IPS-11a (cell line): ENCODE results near the gene AXDND1.
"Not testable (repeated sequence)": the region's sequence is repeated elsewhere in the genome, so short reads cannot be mapped to it uniquely, and the experiment has no call there.

Experiments used
- H3K4me3 ChIP-seq: one replicate; pipeline ENCODE4 v1.5.1; 2013; ENCODE audit warnings: low read depth, low read length, control low read depth

The AXDND1 gene

DNA sequence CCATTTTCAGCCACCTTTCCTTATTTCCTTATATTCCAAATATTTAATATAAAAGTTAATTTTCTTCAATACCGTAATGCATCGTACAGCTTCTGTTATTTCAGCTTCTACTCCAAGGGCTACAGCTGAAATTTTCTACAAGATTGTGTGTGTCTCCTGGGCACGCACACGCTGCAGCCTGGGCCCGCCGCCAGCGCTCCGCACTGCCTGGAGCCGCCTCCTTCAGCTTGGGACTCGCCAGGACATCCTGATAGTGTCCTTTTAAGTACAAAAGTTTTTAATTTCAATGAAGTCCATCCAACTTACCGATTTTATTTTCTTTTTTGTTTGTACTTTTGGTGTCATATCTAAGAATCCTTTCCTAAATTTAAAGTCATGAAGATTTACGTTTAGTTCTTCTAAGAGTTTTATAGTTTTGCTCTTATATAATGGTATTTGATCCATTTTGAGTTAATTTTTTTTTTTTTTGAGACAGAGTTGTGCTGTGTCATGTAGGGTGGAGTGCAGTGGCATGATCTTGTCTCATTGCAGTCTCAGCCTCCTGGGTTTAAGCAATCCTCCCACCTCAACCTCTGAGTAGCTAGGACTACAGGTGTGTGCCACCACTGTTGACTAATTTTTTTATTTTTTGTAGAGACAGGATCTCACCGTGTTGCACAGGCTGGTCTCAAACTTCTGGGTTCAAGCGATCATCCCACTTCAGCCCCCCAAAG is 82.8 kb downstream of the AXDND1 start:
- H3K4me3 ChIP-seq: no peak overlapping the region

GRCh38 chr1:179459606-179460206 is 93.9 kb downstream of the AXDND1 start:
- not testable (repeated sequence) for H3K4me3 ChIP-seq

GRCh38 chr1:179465661-179466060 is 99.9 kb downstream of the AXDND1 start:
- H3K4me3 ChIP-seq: not testable (repeated sequence)

DNA sequence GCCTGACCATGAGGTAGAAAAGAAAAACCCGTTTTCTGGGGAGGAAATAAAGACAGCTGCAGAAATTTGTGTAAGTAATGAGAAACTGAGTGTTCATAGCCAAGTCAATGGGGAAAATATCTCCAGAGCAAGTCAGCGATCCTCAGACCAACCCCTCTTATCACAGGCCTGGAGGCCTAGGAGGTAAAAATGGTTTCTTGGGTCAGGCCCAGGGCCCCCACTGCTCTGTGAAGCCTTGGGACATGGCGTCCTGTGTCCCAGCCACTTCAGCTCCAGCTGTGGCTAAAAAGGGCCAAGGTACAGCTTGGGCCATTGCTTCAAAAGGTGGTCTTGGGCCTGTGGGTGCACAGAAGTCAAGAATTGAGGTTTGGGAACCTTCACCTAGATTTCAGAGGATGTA is 108.9 kb downstream of the AXDND1 start:
- H3K4me3 ChIP-seq: no peak overlapping the region

DNA sequence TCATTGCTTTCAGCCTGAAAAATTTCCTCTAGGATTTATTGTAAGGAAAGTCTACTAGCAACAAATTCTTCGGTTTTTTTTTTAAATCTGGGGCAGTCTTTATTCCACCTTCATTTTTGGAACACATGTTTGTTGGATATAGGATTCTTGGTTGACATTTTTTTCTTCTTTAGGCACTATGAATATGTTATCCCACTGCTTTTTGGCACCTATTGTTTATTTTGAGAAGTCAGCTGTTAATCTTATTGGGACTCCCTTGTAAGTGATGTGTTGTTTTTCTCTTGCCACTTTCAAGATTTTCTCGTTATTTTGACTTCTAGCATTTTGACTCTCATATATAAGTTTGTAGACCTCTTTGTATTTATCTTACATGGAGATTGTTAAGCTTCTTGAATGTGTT is 110.7 kb downstream of the AXDND1 start:
- no peak overlapping the region for H3K4me3 ChIP-seq

- H3K4me3 ChIP-seq: no peak overlapping the region
These were observed 112.6 kb downstream of the AXDND1 start for GRCh38 chr1:179478370-179478769.

- no peak overlapping the region for H3K4me3 ChIP-seq
These were observed 124.8 kb downstream of the AXDND1 start for GRCh38 chr1:179490611-179491010.

- H3K4me3 ChIP-seq: no peak overlapping the region
These were observed 127.6 kb downstream of the AXDND1 start for GRCh38 chr1:179493323-179493722.

GRCh38 chr1:179506199-179506598 is 140.4 kb downstream of the AXDND1 start:
- no peak overlapping the region for H3K4me3 ChIP-seq

DNA sequence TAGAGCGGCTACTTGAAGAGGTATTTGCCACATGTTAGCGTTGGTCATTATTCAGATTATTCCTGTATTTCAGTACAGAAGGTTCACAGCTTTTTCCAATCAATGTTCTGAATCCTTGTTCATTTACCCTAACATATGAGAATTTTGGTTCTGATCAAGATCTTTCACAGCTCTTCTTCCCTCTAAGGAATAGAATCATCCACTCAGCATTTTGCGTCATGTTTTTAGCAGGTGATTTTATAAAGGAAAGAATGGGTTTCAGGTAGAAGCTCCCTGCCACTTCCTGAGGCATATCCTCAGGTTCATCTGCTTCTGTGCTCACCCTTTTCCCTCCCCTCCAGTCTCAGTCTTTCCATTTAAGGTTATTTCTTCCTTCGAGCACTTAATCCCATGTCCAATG is 143.6 kb downstream of the AXDND1 start:
- H3K4me3 ChIP-seq: no peak overlapping the region

- no peak overlapping the region for H3K4me3 ChIP-seq
These were observed 144.3 kb downstream of the AXDND1 start for GRCh38 chr1:179510038-179510437.

DNA sequence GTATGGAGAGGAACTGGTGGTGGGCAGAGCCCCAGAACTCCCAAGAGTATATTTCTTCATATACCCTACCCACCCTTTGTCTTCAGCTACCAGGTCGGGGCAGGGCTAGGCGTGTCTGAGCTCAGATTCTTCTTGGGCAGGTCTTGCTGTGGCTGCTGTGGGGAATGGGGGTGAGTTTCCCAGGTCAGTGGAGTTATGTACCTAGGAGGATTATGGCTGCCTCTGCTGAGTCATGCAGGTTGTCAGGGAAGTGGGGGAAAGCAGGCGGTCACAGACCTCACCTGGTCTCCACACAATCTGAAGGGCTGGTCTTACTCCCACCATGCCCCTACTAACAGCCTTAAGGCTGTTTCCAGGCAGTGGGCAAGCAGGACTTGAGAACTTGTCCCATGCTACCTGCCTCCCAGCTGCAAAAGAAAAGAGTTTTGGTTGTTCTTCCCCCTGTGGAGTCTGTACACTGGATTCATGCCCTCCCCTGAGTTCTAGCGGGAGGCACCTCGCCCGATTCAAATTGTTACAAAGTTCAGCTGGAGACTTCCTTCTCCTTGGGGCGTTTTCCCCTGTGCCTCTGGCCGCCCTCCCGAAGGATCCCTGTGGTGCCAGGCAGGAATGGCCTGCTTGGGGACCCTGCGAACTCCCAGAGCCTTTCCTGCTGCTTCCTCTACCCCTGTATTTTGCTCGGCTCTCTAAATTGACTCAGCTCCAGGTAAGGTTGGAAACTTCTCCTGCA is 151.4 kb downstream of the AXDND1 start:
- H3K4me3 ChIP-seq: no peak overlapping the region

DNA sequence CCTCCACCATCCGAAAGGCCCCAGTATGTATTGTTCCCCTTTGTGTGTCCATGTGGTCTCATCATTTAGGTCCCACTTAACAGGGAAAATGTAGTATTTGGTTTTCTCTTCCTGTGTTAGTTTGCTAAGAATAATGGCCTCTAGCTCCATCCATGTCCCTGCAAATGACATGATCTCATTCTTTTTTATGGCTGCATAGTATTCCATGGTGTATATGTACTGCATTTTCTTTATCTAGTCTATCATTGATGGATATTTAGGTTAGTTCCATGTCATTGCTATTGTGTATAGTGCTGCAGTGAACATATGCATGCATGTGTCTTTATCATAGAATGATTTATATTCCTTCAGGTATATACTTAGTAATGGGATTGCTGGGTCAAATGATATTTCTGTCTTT is 152.8 kb downstream of the AXDND1 start:
- not testable (repeated sequence) for H3K4me3 ChIP-seq

GRCh38 chr1:179529482-179530195 is 163.9 kb downstream of the AXDND1 start:
- no peak overlapping the region for H3K4me3 ChIP-seq

GRCh38 chr1:179530352-179530751 is 164.6 kb downstream of the AXDND1 start:
- H3K4me3 ChIP-seq: no peak overlapping the region

- no peak overlapping the region for H3K4me3 ChIP-seq
These were observed 176.0 kb downstream of the AXDND1 start for GRCh38 chr1:179541774-179542173.

DNA sequence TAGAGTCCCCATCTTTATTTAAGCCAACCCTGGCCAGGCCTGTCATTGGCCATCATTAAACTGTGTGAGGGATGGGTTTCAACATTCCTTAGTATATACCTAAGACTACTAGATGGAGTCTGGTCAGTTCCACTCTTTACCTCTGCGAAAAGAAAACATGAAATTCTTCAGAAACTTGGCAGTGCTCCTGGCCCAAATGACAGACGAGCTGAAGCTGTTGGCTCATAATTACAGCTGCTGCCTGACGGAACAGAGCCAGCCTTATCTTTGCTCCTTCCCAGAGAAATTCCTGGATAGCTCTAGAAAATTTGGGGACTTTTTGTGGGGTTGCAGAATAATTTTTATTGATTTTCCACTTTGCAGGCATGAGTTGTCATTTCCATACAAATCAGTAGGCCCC is 179.6 kb downstream of the AXDND1 start:
- no peak overlapping the region for H3K4me3 ChIP-seq

DNA sequence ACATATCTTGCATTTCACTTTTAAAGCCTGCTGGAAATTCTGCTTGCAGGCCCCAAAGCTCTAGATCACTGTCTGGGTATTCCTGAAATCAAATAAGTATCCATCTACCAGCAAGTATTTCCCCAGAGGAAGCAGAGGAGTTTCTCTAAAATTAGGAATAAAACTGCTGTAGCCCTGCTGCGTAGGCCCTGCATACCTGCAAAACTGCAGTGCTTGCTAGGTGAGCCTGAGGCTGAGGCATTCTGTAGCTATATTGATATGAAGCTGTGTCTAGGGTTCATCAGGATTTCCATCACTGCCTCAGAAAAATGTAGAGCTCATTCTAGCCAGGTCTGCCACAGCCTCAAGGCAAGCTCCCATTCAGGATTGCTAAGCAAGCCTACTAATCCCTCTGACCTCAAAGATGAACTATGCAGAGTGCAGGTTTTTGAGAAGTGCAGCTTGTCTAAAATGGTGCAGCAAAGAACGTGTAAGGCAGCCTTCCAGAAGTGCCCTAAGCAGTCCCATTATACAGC is 181.3 kb downstream of the AXDND1 start:
- H3K4me3 ChIP-seq: no peak overlapping the region

DNA sequence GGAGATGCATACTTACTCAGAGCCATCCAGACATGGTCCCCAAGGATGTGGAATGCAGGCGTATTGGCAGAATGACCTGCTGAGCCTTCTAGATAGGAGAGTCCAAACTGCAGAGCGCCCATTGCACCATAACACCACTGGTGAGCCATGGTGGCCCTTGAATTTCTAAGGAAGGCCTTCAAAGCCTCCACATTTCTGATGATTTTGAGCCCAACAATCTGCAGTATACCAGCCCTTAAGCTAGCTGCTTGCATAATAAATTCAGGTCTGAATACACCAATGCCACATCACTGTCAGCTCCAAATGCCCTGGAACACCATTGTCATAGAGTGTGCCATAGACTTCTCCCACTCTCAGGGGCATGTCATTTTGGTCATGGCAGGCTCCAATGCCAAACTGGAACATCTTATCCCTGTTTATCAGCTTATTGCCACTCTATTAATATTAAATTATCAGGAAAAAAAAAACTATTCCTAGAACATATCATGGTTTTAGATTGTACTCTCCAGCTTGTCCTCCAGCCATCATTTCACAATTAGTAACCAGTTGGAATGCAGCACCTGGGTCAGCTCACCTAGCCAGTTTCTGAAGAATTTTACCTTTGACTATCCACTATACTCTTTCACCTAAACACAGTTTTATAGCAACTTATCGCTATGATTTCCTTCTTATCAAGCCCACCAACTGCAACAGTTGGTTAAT is 183.0 kb downstream of the AXDND1 start:
- no peak overlapping the region for H3K4me3 ChIP-seq

DNA sequence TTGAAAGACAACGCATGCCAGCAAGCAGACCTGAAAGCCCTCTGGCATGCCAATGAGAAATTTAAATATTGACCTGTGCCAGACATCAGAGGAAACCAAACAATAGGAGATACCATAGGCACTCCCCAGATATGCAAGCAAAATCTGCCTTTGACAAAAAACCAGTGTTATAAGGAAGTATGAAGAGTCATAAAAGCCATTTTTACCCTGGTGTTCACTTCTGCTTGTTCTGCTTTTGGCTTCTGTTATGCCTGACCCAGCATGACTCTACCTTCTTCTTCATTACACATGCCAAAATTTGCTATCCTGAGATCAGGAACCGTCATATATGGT is 183.6 kb downstream of the AXDND1 start:
- H3K4me3 ChIP-seq: no peak overlapping the region
